CD4-positive, alpha-beta memory T cell (primary cell): ENCODE results near the gene PVR. TPM values are rescaled to one million over a fixed set of nuclear protein-coding genes. Genes with fewer than 3 reads are reported as not detected.

Experiments used
- CTCF ChIA-PET: fragments of 350-600 bp; sonication (Branson Sonifier 250); formaldehyde crosslinking; loops from one replicate; lab custom pipeline; 2021; ENCODE audit warnings: inconsistent platforms; ENCODE audit not compliant: partially characterized antibody; lab: Charles Lee
- POLR2A ChIA-PET: fragments of 350-600 bp; sonication (Branson Sonifier 250); formaldehyde crosslinking; loops from one replicate; lab custom pipeline; 2021; ENCODE audit not compliant: partially characterized antibody; lab: Charles Lee
- DNase-seq, 5 donors: peaks; one replicate each; pipeline versions ENCODE4 v3.0.0 to v3.0.0-alpha.2; 2020 to 2022; ENCODE audit warnings: mixed read lengths in 1 of 5
- H3K27ac ChIP-seq: one replicate; pipeline ENCODE4 v1.7.0; 2013; ENCODE audit warnings: low read depth, low read length
- H3K27me3 ChIP-seq: 2 replicates; pipeline ENCODE4 v1.7.0; 2013; ENCODE audit warnings: mild to moderate bottlenecking, low read length, moderate library complexity; ENCODE audit not compliant: insufficient read depth
- H3K36me3 ChIP-seq: 2 replicates; pipeline ENCODE4 v1.7.0; 2013; ENCODE audit warnings: mild to moderate bottlenecking, low read length, moderate library complexity; ENCODE audit not compliant: insufficient read depth
- H3K4me1 ChIP-seq: 2 replicates; pipeline ENCODE4 v1.7.0; 2013; ENCODE audit warnings: mild to moderate bottlenecking, low read length, moderate library complexity; ENCODE audit not compliant: insufficient read depth
- H3K4me3 ChIP-seq, 2 donors: one replicate each; pipeline ENCODE4 v1.7.0; 2013; ENCODE audit warnings: low read length in 2 of 2, mild to moderate bottlenecking in 1 of 2
- H3K9me3 ChIP-seq, 2 donors: one replicate each; pipeline ENCODE4 v1.7.0; 2013; ENCODE audit warnings: low read length in 2 of 2, control low read depth in 1 of 2; ENCODE audit not compliant: control insufficient read depth in 1 of 2
- H3K27ac Mint-ChIP-seq, 7 donors: one replicate each; pipeline ENCODE4 v1.8.0; 2020 to 2021; ENCODE audit warnings: mixed read lengths in 7 of 7, mild to moderate bottlenecking in 6 of 7, inconsistent platforms in 3 of 7, moderate library complexity in 3 of 7
- H3K27me3 Mint-ChIP-seq, 2 donors: one replicate each; pipeline ENCODE4 v1.8.0; 2020 to 2021; ENCODE audit warnings: mixed read lengths in 2 of 2
- H3K36me3 Mint-ChIP-seq, 2 donors: one replicate each; pipeline ENCODE4 v1.8.0; 2020 to 2021; ENCODE audit warnings: mixed read lengths in 2 of 2, inconsistent platforms in 1 of 2, mild to moderate bottlenecking in 1 of 2
- H3K4me1 Mint-ChIP-seq, 4 donors: one replicate each; pipeline ENCODE4 v1.8.0; 2020 to 2021; ENCODE audit warnings: mixed read lengths in 4 of 4, mild to moderate bottlenecking in 1 of 4
- H3K4me3 Mint-ChIP-seq, 8 donors: one replicate each; pipeline ENCODE4 v1.8.0; 2020 to 2021; ENCODE audit warnings: mixed read lengths in 8 of 8, mild to moderate bottlenecking in 7 of 8, moderate library complexity in 6 of 8, inconsistent platforms in 3 of 8
- H3K9me3 Mint-ChIP-seq, 8 donors: one replicate each; pipeline ENCODE4 v1.8.0; 2020 to 2021; ENCODE audit warnings: mixed read lengths in 8 of 8, mild to moderate bottlenecking in 5 of 8, inconsistent platforms in 3 of 8, moderate library complexity in 1 of 8
- intact Hi-C: fragments of 100-400 bp; cut with micrococcal nuclease; formaldehyde crosslinking; loops from one replicate; pipeline ENCODE4 v1.15.1; 2023
- polyA plus RNA-seq, 2 donors: library from polyadenylated mRNA; unstranded; fragments of 300-500 nt; fragmentation: Illumina TruSeq; gene quantifications; one replicate each; pipeline ENCODE4 v1.2.3, GENCODE V29; 2021
- total RNA-seq, 2 experiments: library from RNA; stranded (reverse); gene quantifications; one replicate each; pipeline ENCODE4 v1.2.3, GENCODE V29; 2021

PVR gene
- total and polyA plus RNA-seq, 4 experiments from 2014 or later = 0.34 to 1.7 (median 1.0) TPM; not detected in 1

DNA sequence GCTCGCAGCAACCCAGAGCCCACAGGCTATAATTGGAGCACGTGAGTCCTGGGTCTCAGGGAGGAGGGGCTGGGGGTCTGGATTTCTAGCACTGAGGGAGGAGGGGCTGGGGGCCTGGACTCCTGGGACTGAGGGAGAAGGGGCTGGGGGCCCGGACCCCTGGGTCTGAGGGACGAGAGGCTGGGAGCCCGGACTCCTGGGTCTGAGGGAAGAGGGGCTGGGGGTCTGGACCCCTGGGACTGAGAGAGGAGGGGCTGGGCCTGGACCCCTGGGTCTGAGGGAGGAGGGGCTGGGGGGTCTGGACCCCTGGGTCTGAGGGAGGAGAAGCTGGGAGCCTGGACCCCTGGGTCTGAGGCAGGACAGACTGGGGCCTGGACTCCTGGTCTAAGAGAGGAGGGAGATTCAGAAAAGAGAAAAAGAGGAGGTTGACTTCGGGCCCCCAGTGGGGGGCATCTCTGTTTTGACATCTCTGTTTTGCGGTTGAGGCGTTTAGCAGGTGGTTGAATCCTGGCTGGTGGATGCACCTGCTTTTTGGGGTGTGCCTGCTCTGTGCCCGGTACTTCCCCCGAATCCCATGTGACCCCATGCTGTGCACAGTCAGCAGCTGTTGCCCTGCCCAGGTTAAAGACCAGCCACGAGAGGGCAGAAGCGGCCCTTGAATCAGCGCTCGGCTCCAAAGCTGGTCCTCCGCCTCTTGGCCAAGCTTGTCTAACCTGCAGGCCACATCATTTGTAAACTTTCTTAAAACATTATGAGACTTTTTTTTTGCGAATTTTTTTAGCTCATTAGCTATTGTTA is 10.5 kb downstream of the PVR start:
- intact Hi-C loops = loop anchor here (1.0 kb wide), 1 partner anchor 116 kb away; no protein-coding TSS in a partner anchor
- Histone ChIP-seq H3K27me3 (no peaks in the 10 kb centered on the region), H3K4me3 (no peak overlapping the region), H3K4me1 (peaks cover 5% of the 10 kb centered on the region), H3K9me3 (no peaks in the 10 kb centered on the region), H3K27ac (no peak overlapping the region), H3K36me3 (no peaks in the 10 kb centered on the region)
- H3K4me3 Mint-ChIP-seq = no peak overlapping the region
- POLR2A ChIA-PET = interaction anchor here (0.8 kb wide), 1 partner anchor 9 kb away, joined by 3 read pairs; no protein-coding TSS in a partner anchor
- H3K9me3 Mint-ChIP-seq = peaks cover 0 to 1% (median 0%) of the 10 kb centered on the region in 8 donors
- H3K27me3 Mint-ChIP-seq = peaks cover 1 to 5% of the 10 kb centered on the region in 2 donors
- peak; percentile 50 to 74 (median 64) for DNase-seq
- CTCF ChIA-PET = interaction anchor here (0.7 to 4.4 kb wide), 13 partner anchors 9 to 441 kb away, joined by 3 to 25 read pairs (median 4); partner anchors contain the start of gene PVR
- H3K4me1 Mint-ChIP-seq = peaks cover 1 to 13% (median 8%) of the 10 kb centered on the region in 4 donors
- peak overlapping the region in 2 of 7 donors; percentile 41 to 50 for H3K27ac Mint-ChIP-seq
- H3K36me3 Mint-ChIP-seq = no peaks in the 10 kb centered on the region

- ChIA-PET CTCF (interaction anchor here (0.6 to 4.4 kb wide), 14 partner anchors 9 to 114 kb away, joined by 3 to 25 read pairs (median 4); no protein-coding TSS in a partner anchor), POLR2A (no interaction called here)
- Histone ChIP-seq H3K27me3 (no peaks in the 10 kb centered on the region), H3K36me3 (no peaks in the 10 kb centered on the region), H3K4me1 (peaks cover 5% of the 10 kb centered on the region), H3K4me3 (no peak overlapping the region), H3K27ac (no peak overlapping the region), H3K9me3 (no peaks in the 10 kb centered on the region)
- H3K9me3 Mint-ChIP-seq = no peaks in the 10 kb centered on the region
- peak overlapping the region in 1 of 8 donors; percentile 32 for H3K4me3 Mint-ChIP-seq
- peak; percentile 32 to 55 (median 45) for DNase-seq
- H3K4me1 Mint-ChIP-seq = peaks cover 1 to 13% (median 8%) of the 10 kb centered on the region in 4 donors
- no peaks in the 10 kb centered on the region for H3K36me3 Mint-ChIP-seq
- peaks cover 1% of the 10 kb centered on the region in 2 donors for H3K27me3 Mint-ChIP-seq
- H3K27ac Mint-ChIP-seq = peak overlapping the region in 1 of 7 donors; percentile 1
- intact Hi-C loops = loop anchor here (1.0 kb wide), 1 partner anchor 80 kb away; no protein-coding TSS in a partner anchor
Observed at GRCh38 chr19:44657211-44657921, 13.7 kb downstream of the PVR start.

DNA sequence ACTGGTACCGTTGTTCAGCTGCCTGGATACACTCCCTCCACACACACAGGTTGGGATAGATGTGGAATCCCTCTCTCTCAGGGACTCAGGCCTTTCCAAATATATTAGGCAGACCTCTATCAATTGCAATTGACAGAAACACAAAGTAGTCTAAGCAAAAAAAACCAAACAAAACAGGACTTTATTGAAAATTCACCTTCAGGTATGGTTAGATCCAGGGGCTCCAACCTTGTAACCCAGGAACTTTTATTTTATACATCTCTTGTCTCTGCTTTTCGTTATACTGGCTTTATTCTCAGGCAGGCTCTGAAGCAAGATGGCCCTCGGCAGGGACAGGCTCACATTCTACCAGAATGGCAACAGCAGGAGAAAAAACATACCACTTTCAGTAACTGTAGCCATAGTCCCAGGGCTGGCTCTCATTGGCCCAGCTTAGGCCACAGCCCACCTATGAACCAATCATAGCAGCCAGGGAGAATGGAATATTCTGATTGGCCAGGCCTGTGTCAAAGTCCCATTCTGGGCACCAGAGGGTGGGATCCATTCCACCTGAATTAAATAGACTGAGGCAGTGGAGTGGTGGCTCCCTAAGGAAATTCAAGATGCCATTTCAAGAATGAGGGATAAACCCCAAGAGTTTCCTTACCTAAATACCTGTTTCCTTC is 14.5 kb downstream of the PVR start:
- no peaks in the 10 kb centered on the region for H3K9me3 Mint-ChIP-seq
- no peak for DNase-seq
- no peaks in the 10 kb centered on the region for H3K27me3 ChIP-seq
- H3K36me3 Mint-ChIP-seq = no peaks in the 10 kb centered on the region
- no peaks in the 10 kb centered on the region for H3K36me3 ChIP-seq
- H3K27me3 Mint-ChIP-seq = peaks cover 0 to 1% of the 10 kb centered on the region in 2 donors
- H3K4me1 Mint-ChIP-seq = peaks cover 1 to 13% (median 8%) of the 10 kb centered on the region in 4 donors
- peaks cover 5% of the 10 kb centered on the region for H3K4me1 ChIP-seq
- CTCF ChIA-PET = interaction anchor here (0.8 to 4.4 kb wide), 8 partner anchors 10 to 113 kb away, joined by 3 to 25 read pairs (median 6); no protein-coding TSS in a partner anchor
- no peak overlapping the region for H3K4me3 Mint-ChIP-seq
- no peak overlapping the region for H3K27ac Mint-ChIP-seq
- no peaks in the 10 kb centered on the region for H3K9me3 ChIP-seq
- POLR2A ChIA-PET = no interaction called here
- H3K27ac ChIP-seq = no peak overlapping the region
- intact Hi-C loops = no loop called here
- H3K4me3 ChIP-seq = no peak overlapping the region

DNA sequence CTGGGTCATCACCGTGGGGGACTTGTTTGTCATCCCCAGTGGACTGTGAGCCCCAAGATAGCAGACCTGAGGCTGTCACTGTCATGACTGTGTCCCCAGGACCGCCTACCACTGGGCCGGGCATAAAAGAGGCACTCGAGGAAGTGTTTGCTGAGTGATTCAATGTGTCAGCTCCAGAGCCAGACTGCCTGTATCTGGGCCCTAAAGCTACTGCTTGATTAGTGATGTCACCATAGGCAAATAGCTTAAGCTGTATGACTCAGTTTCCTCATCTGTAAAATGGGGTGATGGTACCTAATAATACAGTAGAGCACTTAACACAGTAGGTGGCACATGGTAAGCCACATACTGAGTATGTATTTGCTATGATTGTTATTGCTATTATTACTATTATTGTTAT is 16.4 kb downstream of the PVR start:
- Mint-ChIP-seq H3K36me3 (no peaks in the 10 kb centered on the region), H3K4me1 (peaks cover 0 to 7% (median 3%) of the 10 kb centered on the region in 4 donors), H3K9me3 (no peaks in the 10 kb centered on the region), H3K27me3 (peaks cover 0 to 1% of the 10 kb centered on the region in 2 donors), H3K4me3 (no peak overlapping the region), H3K27ac (no peak overlapping the region)
- POLR2A ChIA-PET = no interaction called here
- Histone ChIP-seq H3K4me1 (no peaks in the 10 kb centered on the region), H3K9me3 (no peaks in the 10 kb centered on the region), H3K27ac (no peak overlapping the region), H3K36me3 (no peaks in the 10 kb centered on the region), H3K4me3 (no peak overlapping the region), H3K27me3 (no peaks in the 10 kb centered on the region)
- intact Hi-C loops = no loop called here
- no peak for DNase-seq
- CTCF ChIA-PET = interaction anchor here (1.0 to 1.6 kb wide), 4 partner anchors 31 to 111 kb away, joined by 3 to 7 read pairs (median 4); no protein-coding TSS in a partner anchor

DNA sequence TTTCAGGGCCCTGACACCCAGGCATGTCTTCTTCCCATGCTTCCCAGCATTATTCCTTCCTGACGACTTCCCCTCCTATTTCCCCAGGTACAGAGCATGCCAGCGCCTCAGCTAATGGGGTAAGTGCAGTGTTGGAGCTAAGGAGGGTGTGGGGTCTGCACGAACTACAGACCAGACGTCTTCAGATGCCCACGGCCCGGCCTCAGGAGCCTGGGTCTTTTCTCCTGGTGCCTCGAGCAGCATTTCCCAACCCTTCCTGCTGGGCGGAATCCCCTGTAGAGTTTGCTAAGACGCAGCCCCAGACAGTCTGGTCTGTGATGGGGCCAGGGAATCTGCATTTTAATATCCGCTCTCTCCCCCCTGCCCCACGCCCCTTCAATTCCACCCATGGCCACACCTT is 17.5 kb downstream of the PVR start:
- Histone ChIP-seq H3K27me3 (no peaks in the 10 kb centered on the region), H3K9me3 (no peaks in the 10 kb centered on the region), H3K4me3 (no peak overlapping the region), H3K36me3 (no peaks in the 10 kb centered on the region), H3K27ac (no peak overlapping the region), H3K4me1 (no peaks in the 10 kb centered on the region)
- H3K36me3 Mint-ChIP-seq = no peaks in the 10 kb centered on the region
- intact Hi-C loops = no loop called here
- ChIA-PET POLR2A (no interaction called here), CTCF (no interaction called here)
- peaks cover 0 to 7% (median 3%) of the 10 kb centered on the region in 4 donors for H3K4me1 Mint-ChIP-seq
- H3K9me3 Mint-ChIP-seq = no peaks in the 10 kb centered on the region
- H3K27ac Mint-ChIP-seq = no peak overlapping the region
- H3K27me3 Mint-ChIP-seq = peaks cover 0 to 1% of the 10 kb centered on the region in 2 donors
- no peak overlapping the region for H3K4me3 Mint-ChIP-seq
- DNase-seq = no peak

- intact Hi-C loops = no loop called here
- Mint-ChIP-seq H3K4me1 (peaks cover 0 to 6% (median 3%) of the 10 kb centered on the region in 4 donors), H3K27ac (no peak overlapping the region), H3K27me3 (peaks cover 0 to 1% of the 10 kb centered on the region in 2 donors), H3K4me3 (no peak overlapping the region), H3K9me3 (no peaks in the 10 kb centered on the region), H3K36me3 (no peaks in the 10 kb centered on the region)
- H3K27ac ChIP-seq = no peak overlapping the region
- no peaks in the 10 kb centered on the region for H3K27me3 ChIP-seq
- no peaks in the 10 kb centered on the region for H3K4me1 ChIP-seq
- POLR2A ChIA-PET = no interaction called here
- H3K9me3 ChIP-seq = no peaks in the 10 kb centered on the region
- H3K36me3 ChIP-seq = no peaks in the 10 kb centered on the region
- CTCF ChIA-PET = interaction anchor here (1.4 kb wide), 1 partner anchor 11 kb away, joined by 3 read pairs; no protein-coding TSS in a partner anchor
- DNase-seq = no peak
- H3K4me3 ChIP-seq = no peak overlapping the region
Observed at GRCh38 chr19:44661904-44662303, 18.2 kb downstream of the PVR start.
